GM18870 (cell line): ENCODE data around the gene QPCT.

Experiments
- ATAC-seq: cut with Tn5 transposase; IDR thresholded peaks from one replicate; pipeline ENCODE4 v1.9.1; 2021; ENCODE audit warnings: moderate library complexity; ENCODE audit not compliant: unreplicated experiment

Gene QPCT

GRCh38 chr2:37324786-37325624, 19.4 kb upstream of the QPCT start, which contains the start of gene PRKD3:
PRKD3 (minus strand) TSS chr2:37324833; CDS start chr2:37316524, 8,309 bp downstream.
- peak; percentile 49 for ATAC-seq

GRCh38 chr2:37325625-37326071, 18.8 kb upstream of the QPCT start:
- no peak for ATAC-seq

- ATAC-seq: no peak
These were observed 18.1 kb upstream of the QPCT start for GRCh38 chr2:37326285-37326684.

- ATAC-seq: no peak
These were observed 17.4 kb upstream of the QPCT start for GRCh38 chr2:37326866-37327634.

GRCh38 chr2:37330681-37331080, 13.7 kb upstream of the QPCT start:
- ATAC-seq: no peak

GRCh38 chr2:37332560-37332959, 11.9 kb upstream of the QPCT start:
- no peak for ATAC-seq

GRCh38 chr2:37333256-37333655, 11.2 kb upstream of the QPCT start:
- no peak for ATAC-seq

GRCh38 chr2:37335604-37336003, 8.8 kb upstream of the QPCT start:
- ATAC-seq: no peak

GRCh38 chr2:37337620-37338280, 6.7 kb upstream of the QPCT start:
- no peak for ATAC-seq

- no peak for ATAC-seq
These were observed 5.5 kb upstream of the QPCT start for GRCh38 chr2:37338933-37339332.

GRCh38 chr2:37340637-37341036, 3.8 kb upstream of the QPCT start:
- no peak for ATAC-seq

- ATAC-seq: no peak
These were observed 1.7 kb upstream of the QPCT start for GRCh38 chr2:37342591-37343220.

GRCh38 chr2:37343537-37344434, 644 bp upstream of the QPCT start:
- no peak for ATAC-seq

GRCh38 chr2:37348155-37348554, 3.7 kb downstream of the QPCT start:
- ATAC-seq: no peak

GRCh38 chr2:37349231-37349860, 4.9 kb downstream of the QPCT start:
- ATAC-seq: no peak

- no peak for ATAC-seq
These were observed 5.6 kb downstream of the QPCT start for GRCh38 chr2:37350034-37350433.

- ATAC-seq: no peak
These were observed 10.1 kb downstream of the QPCT start for GRCh38 chr2:37354531-37354930.

GRCh38 chr2:37355735-37356134, 11.3 kb downstream of the QPCT start:
- no peak for ATAC-seq

- ATAC-seq: no peak
These were observed 11.9 kb downstream of the QPCT start for GRCh38 chr2:37356299-37356698.

- no peak for ATAC-seq
These were observed 12.6 kb downstream of the QPCT start for GRCh38 chr2:37357069-37357468.
